HepG2 (cell line): ENCODE measurements around the gene GRAMD1A. TPM values are rescaled to one million over a fixed set of nuclear protein-coding genes. Genes with fewer than 3 reads are reported as not detected.
A peak's percentile ranks its signal among the peaks of the same experiment; 100 is the strongest.

Source experiments
- ARHGAP35 ChIP-seq: sonication (generic); formaldehyde crosslinking; IDR thresholded peaks from 2 replicates; pipeline ENCODE4 v1.9.0; 2022; ENCODE audit warnings: mild to moderate bottlenecking, inconsistent platforms, moderate library complexity, missing genetic modification reagents, borderline replicate concordance
- CENPBD1 ChIP-seq: sonication (generic); formaldehyde crosslinking; IDR thresholded peaks from 2 replicates; pipeline ENCODE4 v1.8.0; 2022; ENCODE audit warnings: missing genetic modification reagents, low read depth, mild to moderate bottlenecking, borderline replicate concordance
- EP300 ChIP-seq, 3 experiments: sonication (generic) in 1 of 3; formaldehyde crosslinking in 1 of 3; IDR thresholded peaks; 2 replicates each; pipeline versions ENCODE4 v1.5.1 to v1.6.1; 2011 to 2020; ENCODE audit warnings: low read depth in 2 of 3, low read length in 2 of 3, borderline replicate concordance in 1 of 3, improper control_type of control experiment in 1 of 3, mild to moderate bottlenecking in 1 of 3, missing genetic modification reagents in 1 of 3, moderate library complexity in 1 of 3
- FIP1L1 ChIP-seq: fragments of 200-400 bp; formaldehyde crosslinking; IDR thresholded peaks from 2 replicates; pipeline ENCODE4 v1.6.1; 2018; ENCODE audit warnings: low read depth, mild to moderate bottlenecking, low read length, moderate library complexity, borderline replicate concordance; ENCODE audit not compliant: insufficient read depth
- MATR3 ChIP-seq: sonication (generic); formaldehyde crosslinking; IDR thresholded peaks from 2 replicates; pipeline ENCODE4 v1.4.0; 2020; ENCODE audit warnings: missing genetic modification reagents
- MXD1 ChIP-seq: sonication (generic); formaldehyde crosslinking; IDR thresholded peaks from 2 replicates; pipeline ENCODE4 v1.4.0; 2020; ENCODE audit warnings: mild to moderate bottlenecking, missing genetic modification reagents
- NR2F1 ChIP-seq, 2 experiments: fragments of 450-650 bp in 1 of 2; formaldehyde crosslinking in 1 of 2; IDR thresholded peaks; 2 replicates each; pipeline versions ENCODE4 v1.5.0 to v1.6.1; 2016 to 2020; ENCODE audit warnings: mild to moderate bottlenecking in 1 of 2, missing compliant biosample characterization in 1 of 2, missing genetic modification reagents in 1 of 2, moderate library complexity in 1 of 2
- POLR2AphosphoS2 ChIP-seq: IDR thresholded peaks from 2 replicates; pipeline ENCODE4 v1.6.1; 2011; ENCODE audit warnings: low read depth, low read length, improper control_type of control experiment
- RFX5 ChIP-seq: IDR thresholded peaks from 2 replicates; pipeline ENCODE4 v1.6.1; 2011; ENCODE audit warnings: low read depth, low read length, improper control_type of control experiment
- SP1 ChIP-seq, 2 experiments: fragments of 450-650 bp in 1 of 2; sonication (generic) in 1 of 2; formaldehyde crosslinking in 1 of 2; IDR thresholded peaks; 2 replicates each; pipeline versions ENCODE4 v1.4.0 to v1.6.1; 2016 to 2020; ENCODE audit warnings: missing genetic modification reagents in 1 of 2
- TFAP4 ChIP-seq: sonication (generic); IDR thresholded peaks from 2 replicates; pipeline ENCODE4 v1.6.1; 2016; ENCODE audit warnings: low read depth, borderline replicate concordance
- ZBTB42 ChIP-seq: sonication (generic); formaldehyde crosslinking; IDR thresholded peaks from 2 replicates; pipeline ENCODE4 v1.5.0; 2020; ENCODE audit warnings: mild to moderate bottlenecking, missing genetic modification reagents
- ZFP36 ChIP-seq: fragments of 150-350 bp; IDR thresholded peaks from 2 replicates; pipeline ENCODE4 v1.6.1; 2018; ENCODE audit warnings: borderline replicate concordance, low read length, low read depth; ENCODE audit not compliant: partially characterized antibody
- ZKSCAN5 ChIP-seq: sonication (generic); formaldehyde crosslinking; IDR thresholded peaks from 2 replicates; pipeline ENCODE4 v1.5.1; 2020; ENCODE audit warnings: mild to moderate bottlenecking, missing genetic modification reagents
- ZMYM4 ChIP-seq: sonication (generic); formaldehyde crosslinking; IDR thresholded peaks from 2 replicates; pipeline ENCODE4 v1.8.1; 2023; ENCODE audit warnings: mild to moderate bottlenecking, missing genetic modification reagents
- ZNF143 ChIP-seq: sonication (generic); formaldehyde crosslinking; IDR thresholded peaks from 2 replicates; pipeline ENCODE4 v1.4.0; 2020; ENCODE audit warnings: missing genetic modification reagents
- ZNF414 ChIP-seq: sonication (generic); formaldehyde crosslinking; IDR thresholded peaks from 2 replicates; pipeline ENCODE4 v1.5.0; 2020; ENCODE audit warnings: missing genetic modification reagents
- ZNF563 ChIP-seq: sonication (generic); formaldehyde crosslinking; IDR thresholded peaks from 2 replicates; pipeline ENCODE4 v1.8.0; 2022; ENCODE audit warnings: mild to moderate bottlenecking, moderate library complexity, missing genetic modification reagents
- ZNF598 ChIP-seq: sonication (generic); formaldehyde crosslinking; IDR thresholded peaks from 2 replicates; pipeline ENCODE4 v1.5.1; 2020; ENCODE audit warnings: mild to moderate bottlenecking, missing genetic modification reagents, borderline replicate concordance
- ZNF609 ChIP-seq: sonication (generic); formaldehyde crosslinking; IDR thresholded peaks from 2 replicates; pipeline ENCODE4 v1.4.0; 2020; ENCODE audit warnings: mild to moderate bottlenecking, missing genetic modification reagents, borderline replicate concordance
- polyA plus RNA-seq, 8 experiments: library from polyadenylated mRNA; depleted of rRNA in 3 of 8; stranded (reverse) in 7 of 8; unstranded in 1 of 8; fragments of >200 nt; fragmentation: Illumina TruSeq in 4 of 8; extraction: Trizol in 4 of 8; gene quantifications; 2 replicates each; pipeline versions ENCODE4 v1.2.1 to v1.2.3, GENCODE V29; 2011 to 2016; ENCODE audit warnings: low read depth in 4 of 8, missing spikeins in 1 of 8, mixed read lengths in 1 of 8; ENCODE audit not compliant: insufficient read depth in 1 of 8
- total RNA-seq, 5 experiments: library from RNA; depleted of rRNA; stranded (reverse); fragments of >200 nt; fragmentation: Illumina TruSeq; extraction: Trizol; gene quantifications; 2 replicates each; pipeline ENCODE4 v1.2.3, GENCODE V29; 2016; ENCODE audit warnings: low read depth in 1 of 5

GRAMD1A gene
- total and polyA plus RNA-seq, 2 of the 13 experiments (the other 11 are each of a cell fraction or from before 2014, with no cell fraction given): 14.7 to 181 TPM

GRCh38 chr19:34998777-34999497 is 1.2 kb upstream of the GRAMD1A start (continued):
- TF ChIP-seq ARHGAP35 (CRISPR knock-in tag) (no peak), ZNF143 (CRISPR knock-in tag) (no peak), EP300 (IDR thresholded peaks at IDR 0.05; ENCODE audit: low read depth in 2 of 2, low read length in 2 of 2) (no peak), EP300 (CRISPR knock-in tag; IDR thresholded peaks at IDR 0.05; ENCODE audit: borderline replicate concordance) (no peak), FIP1L1 (no peak), RFX5 (no peak), ZNF609 (no peak), TFAP4 (peak; percentile 62; the same call in 1 of the 2 replicates), ZNF414 (CRISPR knock-in tag) (peak; percentile 53; the same call in 1 of the 2 replicates), NR2F1 (CRISPR knock-in tag; IDR thresholded peaks at IDR 0.05) (no peak), POLR2AphosphoS2 (no peak), ZKSCAN5 (CRISPR knock-in tag) (no peak), ZFP36 (no peak), ZMYM4 (CRISPR knock-in tag) (0 out of 2 replicates have a peak, but pooled peaks have one; percentile 5), MATR3 (no peak), ZBTB42 (CRISPR knock-in tag) (no peak), ZNF598 (CRISPR knock-in tag) (no peak), SP1 (IDR thresholded peaks at IDR 0.05) (no peak), SP1 (CRISPR knock-in tag; IDR thresholded peaks at IDR 0.05) (no peak), CENPBD1 (no peak), MXD1 (CRISPR knock-in tag) (no peak), ZNF563 (CRISPR knock-in tag) (no peak)
